ENCODE results near the gene SKP1.
"Not testable (repeated sequence)": the region's sequence is repeated elsewhere in the genome, so short reads cannot be mapped to it uniquely, and the experiment has no call there.

SKP1 gene

GRCh38 chr5:134176511-134177368 is at the start of gene SKP1:
SKP1 (minus strand) TSS chr5:134176950; CDS start chr5:134174022, 2,928 bp downstream.
- peak; percentile 83 for DNase-seq

DNA sequence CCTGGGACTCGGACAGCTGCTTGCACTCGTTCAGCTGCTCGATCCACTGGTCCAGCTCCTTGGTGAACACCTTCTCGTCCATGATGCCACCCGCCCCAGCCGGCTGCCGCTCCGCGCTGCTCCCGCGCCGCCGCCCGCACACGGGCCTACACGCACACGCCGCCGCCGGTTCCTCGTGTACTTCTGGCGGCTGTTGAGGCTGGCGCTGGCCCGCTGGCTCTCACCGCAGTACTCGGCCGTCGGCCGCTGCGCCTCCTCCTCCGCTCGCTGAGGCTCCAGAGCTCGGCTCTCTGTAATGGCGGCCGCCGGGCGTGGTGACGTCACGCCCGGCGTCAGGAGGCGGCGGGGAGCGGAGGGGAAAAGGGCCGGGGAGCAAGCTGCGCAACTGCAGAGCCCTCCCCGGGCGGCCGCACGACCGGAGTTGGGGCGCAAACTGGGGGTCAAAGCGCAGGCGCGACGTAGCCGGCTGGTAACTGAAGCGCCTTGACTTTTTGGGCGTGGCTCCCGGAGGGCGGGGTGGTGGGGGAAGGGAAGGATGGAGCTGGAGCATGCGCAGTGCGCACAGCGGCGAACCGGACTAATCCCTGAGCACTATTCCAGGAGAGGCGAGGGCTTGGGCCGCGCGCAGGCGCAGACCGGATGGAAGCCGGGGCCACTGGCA is 49.2 kb upstream of the SKP1 start, which contains the start of gene PPP2CA:
PPP2CA (minus strand) TSS at position 294 of the 661 bp plus-strand sequence; CDS start at position 82, 212 bp downstream.
- DNase-seq = peak; percentile 99

- peak; percentile 68 for DNase-seq
Measured at GRCh38 chr5:134224888-134225779, 48.4 kb upstream of the SKP1 start.

- DNase-seq = no peak
Measured at GRCh38 chr5:134223406-134224248, 46.9 kb upstream of the SKP1 start.

DNA sequence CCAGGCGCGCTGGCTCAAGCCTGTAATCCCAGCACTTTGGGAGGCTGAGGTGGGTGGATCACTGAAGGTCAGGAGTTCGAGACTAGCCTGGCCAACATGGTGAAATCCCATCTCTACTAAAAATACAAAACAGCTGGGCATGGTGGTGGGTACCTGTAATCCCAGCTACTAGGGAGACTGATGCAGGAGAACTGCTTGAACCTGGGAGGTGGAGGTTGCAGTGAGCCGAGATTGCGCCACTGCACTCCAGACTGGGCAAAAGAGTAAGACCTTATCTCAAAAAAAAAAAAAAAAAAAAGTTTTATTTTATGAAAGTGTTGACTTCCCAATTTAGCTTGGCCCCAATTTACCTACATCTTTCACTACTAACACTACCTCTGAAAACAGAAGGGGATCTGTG is 44.9 kb upstream of the SKP1 start:
- not testable (repeated sequence) for DNase-seq

DNA sequence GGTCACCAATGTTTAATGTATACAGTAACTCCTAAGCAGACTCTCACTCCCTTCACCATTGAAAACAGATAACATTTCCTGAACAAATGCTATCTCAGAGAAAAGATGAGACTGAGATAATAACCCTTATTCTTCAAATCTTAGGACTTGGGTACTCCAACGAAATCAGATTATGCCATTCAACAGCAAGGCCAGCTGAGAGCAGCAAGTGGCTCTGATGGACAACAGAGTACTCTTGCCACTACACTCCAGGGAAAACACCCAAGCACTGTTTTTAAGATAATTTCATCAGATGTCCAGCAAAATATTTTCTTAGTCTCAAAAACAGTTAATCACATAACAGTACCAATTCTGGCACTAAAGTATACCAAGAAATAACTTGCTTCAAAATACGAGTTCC is 39.0 kb upstream of the SKP1 start:
- no peak for DNase-seq

DNA sequence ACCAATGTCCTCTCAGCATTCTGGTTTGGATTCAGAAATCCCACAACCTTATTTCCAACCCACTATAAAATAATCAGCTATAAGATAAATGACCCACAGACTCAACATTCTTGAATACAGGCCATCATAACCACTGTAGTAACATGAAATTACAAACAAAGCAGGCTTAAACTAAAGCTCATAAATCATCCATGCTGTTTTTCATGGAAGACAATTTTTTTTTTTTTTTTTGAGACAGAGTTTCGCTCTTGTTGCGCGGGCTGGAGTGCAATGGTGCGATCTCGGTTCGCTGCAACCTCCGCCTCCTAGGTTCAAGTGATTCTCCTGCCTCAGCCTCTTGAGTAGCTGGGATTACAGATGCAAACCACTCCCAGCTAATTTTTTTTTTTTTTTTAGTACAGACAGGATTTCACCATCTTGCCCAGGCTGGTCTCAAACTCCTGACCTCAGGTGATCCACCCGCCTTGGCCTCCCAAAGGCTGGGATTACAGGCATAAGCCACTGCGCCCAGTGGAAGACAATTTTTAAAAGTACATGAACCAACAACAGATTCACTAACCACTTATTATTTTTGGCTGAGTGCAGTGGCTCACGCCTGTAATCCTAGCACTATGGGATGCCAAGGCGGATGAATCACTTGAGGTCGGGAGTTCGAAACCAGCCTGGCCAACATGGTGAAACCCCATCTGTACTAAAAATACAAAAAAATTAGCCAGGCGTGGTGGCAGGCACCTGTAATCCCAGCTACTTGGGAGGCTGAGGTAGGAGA is 34.7 kb upstream of the SKP1 start:
- DNase-seq = not testable (repeated sequence)

- DNase-seq = no peak
Measured at GRCh38 chr5:134209477-134210245, 32.9 kb upstream of the SKP1 start.

- DNase-seq = no peak
Measured at GRCh38 chr5:134207696-134208095, 30.9 kb upstream of the SKP1 start.

GRCh38 chr5:134206627-134207160 is 29.9 kb upstream of the SKP1 start:
- DNase-seq = no peak

DNA sequence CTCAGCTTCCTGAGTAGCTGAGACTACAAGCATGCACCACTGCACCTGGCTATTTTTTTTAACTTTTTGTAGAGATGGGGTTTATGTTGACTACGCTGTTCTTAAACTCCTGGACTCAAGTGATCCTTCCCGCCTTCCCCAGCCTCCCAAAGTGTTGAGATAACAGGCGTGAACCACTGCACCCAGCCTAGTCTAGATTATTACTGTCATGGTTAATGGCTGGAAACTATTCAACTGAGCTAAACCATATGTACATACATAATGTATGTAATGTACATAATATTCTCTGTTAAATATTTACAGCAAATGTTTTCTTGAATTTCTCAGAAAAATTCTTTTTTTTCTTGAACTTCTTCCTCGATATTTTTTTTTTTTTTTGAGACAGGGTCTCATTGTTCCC is 27.8 kb upstream of the SKP1 start:
- no peak for DNase-seq

- DNase-seq = no peak
Measured at GRCh38 chr5:134203630-134204029, 26.9 kb upstream of the SKP1 start.

DNA sequence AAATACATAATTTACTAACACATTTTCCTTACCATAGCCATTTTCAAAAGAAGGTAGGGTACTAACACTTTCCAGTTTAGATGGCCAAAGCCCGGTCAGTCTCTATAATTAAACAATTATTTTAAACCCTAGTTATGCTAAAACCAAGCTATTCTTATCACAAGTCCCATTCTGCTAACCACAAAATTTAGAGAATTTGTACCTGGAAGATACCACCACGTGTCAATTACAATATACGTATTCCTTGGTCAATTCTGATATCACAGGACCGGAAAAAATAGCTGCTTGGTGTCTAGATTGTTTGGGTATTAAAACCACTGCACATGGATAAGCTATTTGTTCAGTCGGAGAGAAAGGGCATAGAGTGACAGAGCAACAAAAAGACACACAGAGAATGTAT is 18.9 kb upstream of the SKP1 start:
- DNase-seq = no peak

GRCh38 chr5:134189031-134189430 is 12.3 kb upstream of the SKP1 start:
- no peak for DNase-seq

GRCh38 chr5:134188092-134188491 is 11.3 kb upstream of the SKP1 start:
- no peak for DNase-seq

GRCh38 chr5:134184155-134185135 is 7.7 kb upstream of the SKP1 start:
- peak; percentile 82 for DNase-seq

- DNase-seq = no peak
Measured at GRCh38 chr5:134183481-134183880, 6.7 kb upstream of the SKP1 start.

DNA sequence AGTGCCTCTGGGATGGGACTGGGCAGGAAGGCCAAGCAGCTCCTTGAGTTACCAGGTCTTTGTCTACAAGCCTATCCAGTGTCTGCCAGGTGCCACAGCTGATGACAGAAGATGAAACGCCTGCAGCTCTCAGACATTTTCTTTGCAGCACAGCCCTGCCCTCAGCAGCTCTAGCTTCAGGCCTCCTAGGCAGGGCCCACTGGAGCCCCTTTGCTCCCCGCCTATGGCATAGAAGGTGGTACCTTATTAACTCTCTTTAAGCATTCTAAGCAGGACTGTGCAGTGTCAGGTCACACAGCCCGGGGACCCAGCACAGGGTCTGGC is 1.3 kb upstream of the SKP1 start:
- DNase-seq = no peak

All from stimulated activated CD4-positive, alpha-beta T cell treated with anti-CD3 and anti-CD28 coated beads, Interleukin-4, amount 100 ng/mL, for 24 hours (primary cell).